Colonic mucosa (tissue), 4 donors: ENCODE results near the gene ITM2C. TPM values are rescaled to one million over a fixed set of nuclear protein-coding genes. Genes with fewer than 3 reads are reported as not detected.
A peak's percentile ranks its signal among the peaks of the same experiment; 100 is the strongest.

Experiments
- DNase-seq: peaks from one replicate; pipeline ENCODE4 v3.0.0-alpha.2; 2020
- H3K27ac ChIP-seq: fragments of 200-600 bp; one replicate; pipeline ENCODE4 v1.8.0; 2021
- H3K27me3 ChIP-seq: fragments of 200-600 bp; one replicate; pipeline ENCODE4 v1.8.0; 2021
- H3K36me3 ChIP-seq: fragments of 200-600 bp; one replicate; pipeline ENCODE4 v1.8.0; 2021
- H3K4me1 ChIP-seq: fragments of 200-600 bp; one replicate; pipeline ENCODE4 v1.8.0; 2021; ENCODE audit warnings: mild to moderate bottlenecking
- H3K4me3 ChIP-seq: fragments of 200-600 bp; one replicate; pipeline ENCODE4 v1.8.0; 2021
- H3K9ac ChIP-seq, 2 donors: one replicate each; pipeline ENCODE4 v1.7.0; 2013; ENCODE audit warnings: control low read depth in 2 of 2, low read depth in 2 of 2, low read length in 2 of 2
- H3K9me3 ChIP-seq: fragments of 200-600 bp; one replicate; pipeline ENCODE4 v1.8.0; 2021
- intact Hi-C: fragments of 100-400 bp; cut with DNase I; formaldehyde crosslinking; loops from one replicate; pipeline ENCODE4 v1.14.1; 2022
- total RNA-seq, 2 donors: library from RNA; stranded (reverse); fragmentation: NEBNext Ultra II Directional in 1 of 2; extraction: Animal tissue kit (Norgen Biotek cat#: 25700) in 1 of 2; gene quantifications; one replicate each; pipeline ENCODE4 v1.2.1, GENCODE V29; 2021
- TF ChIP-seq, protein P1 (sequence below): fragments of 200-600 bp; IDR thresholded peaks from one replicate; pipeline ENCODE4 v1.8.0; 2022; ENCODE audit warnings: antibody characterized with exemption, mild to moderate bottlenecking
- donor health status: healthy.
- donor health status: DM: no; HTN: no; CAD: no.
- donor health status: DM: no; HTN: no; CAD: no.

The ITM2C gene
- total RNA-seq, 2 donors from 2014 or later: 1,192 to 1,707 TPM

DNA sequence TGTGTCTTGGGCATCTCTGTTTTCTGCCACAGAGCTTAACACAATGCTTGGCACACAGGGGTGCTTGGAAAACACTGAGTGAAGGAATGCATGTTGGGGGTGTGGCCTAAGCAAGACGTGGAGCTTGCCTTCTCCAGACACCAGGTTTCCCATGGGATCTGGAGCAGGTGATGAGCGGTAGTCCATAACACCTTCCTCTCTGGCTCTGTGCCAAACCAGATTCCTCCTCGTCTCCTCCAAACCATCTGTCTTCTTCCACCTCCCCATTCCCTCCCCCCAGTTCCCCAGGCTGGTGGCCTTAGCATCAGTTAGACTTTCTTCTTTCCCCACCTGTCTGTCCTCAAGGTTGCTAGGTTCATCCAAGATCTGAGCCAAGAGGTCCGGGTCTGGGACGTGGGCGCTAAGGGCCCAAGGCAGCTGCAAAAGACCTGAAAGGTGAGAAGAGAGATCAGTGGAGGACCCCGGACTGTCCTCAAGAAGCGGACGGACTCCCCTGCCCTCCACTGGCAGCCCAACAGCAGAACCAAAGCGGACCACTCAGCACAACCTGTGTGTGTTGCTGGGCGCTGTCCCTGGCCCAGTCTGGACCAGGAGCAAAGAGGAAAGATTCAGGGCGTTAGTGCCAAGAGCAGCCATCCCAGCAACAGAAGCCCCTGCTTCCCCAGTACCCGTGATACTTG is 1.2 kb upstream of the ITM2C start:
- H3K27me3 ChIP-seq: no peaks in the 10 kb centered on the region
- intact Hi-C loops: no loop called here
- H3K4me3 ChIP-seq: no peak overlapping the region
- H3K27ac ChIP-seq: no peak overlapping the region
- peaks cover 17% of the 10 kb centered on the region for H3K4me1 ChIP-seq
- no peak for DNase-seq
- no peaks in the 10 kb centered on the region for H3K9me3 ChIP-seq
- no peaks in the 10 kb centered on the region for H3K36me3 ChIP-seq
- H3K9ac ChIP-seq: no peak overlapping the region
- TF ChIP-seq, protein P1, sequence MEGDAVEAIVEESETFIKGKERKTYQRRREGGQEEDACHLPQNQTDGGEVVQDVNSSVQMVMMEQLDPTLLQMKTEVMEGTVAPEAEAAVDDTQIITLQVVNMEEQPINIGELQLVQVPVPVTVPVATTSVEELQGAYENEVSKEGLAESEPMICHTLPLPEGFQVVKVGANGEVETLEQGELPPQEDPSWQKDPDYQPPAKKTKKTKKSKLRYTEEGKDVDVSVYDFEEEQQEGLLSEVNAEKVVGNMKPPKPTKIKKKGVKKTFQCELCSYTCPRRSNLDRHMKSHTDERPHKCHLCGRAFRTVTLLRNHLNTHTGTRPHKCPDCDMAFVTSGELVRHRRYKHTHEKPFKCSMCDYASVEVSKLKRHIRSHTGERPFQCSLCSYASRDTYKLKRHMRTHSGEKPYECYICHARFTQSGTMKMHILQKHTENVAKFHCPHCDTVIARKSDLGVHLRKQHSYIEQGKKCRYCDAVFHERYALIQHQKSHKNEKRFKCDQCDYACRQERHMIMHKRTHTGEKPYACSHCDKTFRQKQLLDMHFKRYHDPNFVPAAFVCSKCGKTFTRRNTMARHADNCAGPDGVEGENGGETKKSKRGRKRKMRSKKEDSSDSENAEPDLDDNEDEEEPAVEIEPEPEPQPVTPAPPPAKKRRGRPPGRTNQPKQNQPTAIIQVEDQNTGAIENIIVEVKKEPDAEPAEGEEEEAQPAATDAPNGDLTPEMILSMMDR: no peak

DNA sequence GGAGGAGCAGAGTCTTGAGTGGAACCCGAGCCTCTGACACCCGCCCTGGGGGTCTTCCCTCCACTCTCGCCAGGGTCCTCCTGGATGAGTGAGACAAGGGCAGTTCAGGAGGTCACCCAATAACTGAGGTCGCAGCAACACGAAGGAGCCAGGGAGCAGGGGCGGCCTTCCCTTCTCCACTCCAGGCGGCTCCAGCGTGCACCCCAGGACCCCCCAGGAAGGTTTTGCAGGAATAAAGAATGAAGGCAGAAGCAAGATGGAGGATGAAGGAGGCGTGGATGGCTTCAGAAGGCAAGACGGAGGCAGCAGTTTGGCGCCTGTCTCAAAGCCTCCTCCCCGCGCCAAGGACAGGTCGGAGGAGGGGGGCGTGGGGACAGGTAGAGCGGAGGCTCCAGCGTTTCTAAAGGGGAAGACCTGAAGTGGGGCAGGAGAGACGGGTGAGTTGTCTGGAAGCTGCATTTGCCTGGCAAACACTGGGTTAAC is 579 bp upstream of the ITM2C start:
- TF ChIP-seq, protein P1: no peak
- intact Hi-C loops: no loop called here
- Histone ChIP-seq H3K9ac (peak overlapping the region in 1 of 2 donors; percentile 59), H3K4me1 (peaks cover 19% of the 10 kb centered on the region), H3K36me3 (no peaks in the 10 kb centered on the region), H3K4me3 (peak overlapping the region; percentile 98), H3K27ac (peak overlapping the region; percentile 97), H3K9me3 (no peaks in the 10 kb centered on the region), H3K27me3 (no peaks in the 10 kb centered on the region)
- no peak for DNase-seq

DNA sequence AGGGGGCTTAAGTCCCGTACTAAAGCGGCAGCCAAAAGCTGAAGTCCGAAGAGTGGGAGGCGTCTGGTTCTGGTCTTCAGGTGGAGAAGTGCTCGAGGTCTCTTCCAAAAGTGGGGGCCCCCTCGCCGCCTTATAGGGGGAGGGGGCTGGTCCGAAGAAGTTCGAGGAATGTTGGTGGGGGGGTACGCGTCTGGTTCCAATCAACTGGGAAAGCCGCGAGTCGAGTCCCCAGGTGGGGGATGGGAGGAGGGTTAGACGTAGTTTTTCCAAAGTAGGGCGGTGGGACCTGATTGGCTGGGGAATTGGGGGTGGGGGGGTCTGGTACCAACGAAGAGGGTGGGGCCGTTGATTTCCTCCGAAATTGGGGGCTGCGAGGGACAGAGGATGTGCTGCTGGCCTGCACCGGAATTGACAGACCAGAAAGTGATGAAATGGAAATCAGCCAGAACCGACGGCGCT is 594 bp downstream of the ITM2C start:
- peaks cover 28% of the 10 kb centered on the region for H3K4me1 ChIP-seq
- peak; percentile 69 for DNase-seq
- peak overlapping the region; percentile 98 for H3K4me3 ChIP-seq
- TF ChIP-seq, protein P1: no peak
- H3K27me3 ChIP-seq: no peaks in the 10 kb centered on the region
- intact Hi-C loops: no loop called here
- H3K9me3 ChIP-seq: no peaks in the 10 kb centered on the region
- H3K9ac ChIP-seq: peak overlapping the region; percentile 86 to 93
- H3K36me3 ChIP-seq: no peaks in the 10 kb centered on the region
- H3K27ac ChIP-seq: peak overlapping the region; percentile 97

DNA sequence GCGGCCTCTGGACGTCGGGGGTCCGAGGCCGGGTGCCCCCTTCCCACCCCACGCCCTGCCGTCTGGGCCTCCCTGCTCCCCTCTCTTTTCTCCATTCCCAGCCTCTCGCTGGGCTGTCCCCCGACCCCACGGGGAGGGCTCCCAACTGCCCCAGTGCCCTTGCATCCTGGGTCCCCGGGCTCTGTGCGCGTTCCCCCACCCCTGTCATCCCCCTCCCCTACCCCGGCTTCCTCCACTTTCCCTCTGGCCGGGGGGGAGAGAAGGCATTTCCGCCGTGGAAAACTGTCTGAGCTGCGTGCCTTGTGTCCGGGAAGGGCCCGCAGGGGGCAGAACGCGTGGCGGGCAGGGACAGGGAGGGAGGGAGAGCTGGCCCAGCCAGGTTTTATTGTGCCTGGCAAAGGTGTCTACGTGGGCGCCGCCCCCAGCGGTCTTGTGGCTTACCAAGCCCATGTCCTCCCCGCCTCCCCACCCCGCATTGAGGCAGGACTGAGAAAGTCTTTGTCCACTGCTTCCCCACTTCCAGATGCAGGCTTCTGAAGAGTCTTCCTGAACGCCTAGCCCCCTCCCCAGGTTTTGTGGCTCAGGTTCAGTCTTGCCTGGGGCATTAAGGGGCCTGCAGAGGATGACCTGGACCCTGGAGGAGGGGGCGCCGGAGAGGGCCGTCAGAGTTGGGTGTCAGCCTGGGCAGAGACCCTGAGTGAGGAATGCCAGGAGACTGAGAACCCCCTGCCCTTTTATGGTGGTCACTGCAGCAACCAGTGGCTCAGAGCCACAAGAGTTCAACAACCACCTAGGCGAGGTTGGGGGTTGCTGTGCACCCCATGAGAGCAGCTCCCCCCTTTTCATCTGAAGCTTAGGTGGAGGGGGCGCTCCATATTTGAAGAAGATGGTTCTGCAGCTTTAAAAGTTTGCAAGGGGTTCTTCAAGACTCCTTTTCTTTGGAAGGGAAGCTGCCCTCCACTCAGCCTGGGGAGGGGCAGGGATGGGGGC is 1.3 kb downstream of the ITM2C start:
- H3K9ac ChIP-seq: peak overlapping the region; percentile 86 to 93
- intact Hi-C loops: no loop called here

More for the DNA sequence above, 1.3 kb downstream of the ITM2C start:
- TF ChIP-seq, protein P1: no peak
- Histone ChIP-seq H3K4me3 (peak overlapping the region; percentile 98), H3K4me1 (peaks cover 35% of the 10 kb centered on the region), H3K27me3 (no peaks in the 10 kb centered on the region), H3K27ac (peak overlapping the region; percentile 97), H3K36me3 (no peaks in the 10 kb centered on the region), H3K9me3 (no peaks in the 10 kb centered on the region)
- DNase-seq: peak; percentile 91
